NCI-H2227 (cell line): ENCODE data around the gene HPSE2.
"Not testable (repeated sequence)": the region's sequence is repeated elsewhere in the genome, so short reads cannot be mapped to it uniquely, and the experiment has no call there.

Experiments used
- DNase-seq: peaks from one replicate; lab custom pipeline; 2025; ENCODE audit not compliant: unreplicated experiment; lab: John Stamatoyannopoulos, UW

The HPSE2 gene

DNA sequence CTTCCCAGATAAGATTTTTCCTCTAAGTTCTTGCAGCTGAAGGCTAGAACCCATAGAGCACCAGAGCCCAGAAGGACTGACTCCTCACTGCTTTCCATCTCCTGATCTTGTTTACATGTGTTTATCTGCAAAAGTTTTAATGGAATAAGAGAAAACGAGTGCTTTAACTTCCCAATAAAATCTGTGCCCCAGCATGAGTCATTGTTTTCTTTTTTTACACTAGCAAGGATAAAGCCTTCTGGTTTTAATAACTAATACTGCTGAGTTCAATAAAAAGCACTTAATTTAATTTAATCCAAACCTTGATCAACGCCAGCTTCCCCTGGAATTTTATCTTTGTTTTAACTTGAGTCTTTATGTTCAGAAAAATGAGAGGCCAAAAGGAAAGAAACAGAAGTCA lies 227.6 kb downstream of the HPSE2 start:
- DNase-seq, result no peak

GRCh38 chr10:99007457-99007856 lies 228.2 kb downstream of the HPSE2 start:
- DNase-seq, result no peak

GRCh38 chr10:99005254-99005653 lies 230.4 kb downstream of the HPSE2 start:
- no peak for DNase-seq

DNA sequence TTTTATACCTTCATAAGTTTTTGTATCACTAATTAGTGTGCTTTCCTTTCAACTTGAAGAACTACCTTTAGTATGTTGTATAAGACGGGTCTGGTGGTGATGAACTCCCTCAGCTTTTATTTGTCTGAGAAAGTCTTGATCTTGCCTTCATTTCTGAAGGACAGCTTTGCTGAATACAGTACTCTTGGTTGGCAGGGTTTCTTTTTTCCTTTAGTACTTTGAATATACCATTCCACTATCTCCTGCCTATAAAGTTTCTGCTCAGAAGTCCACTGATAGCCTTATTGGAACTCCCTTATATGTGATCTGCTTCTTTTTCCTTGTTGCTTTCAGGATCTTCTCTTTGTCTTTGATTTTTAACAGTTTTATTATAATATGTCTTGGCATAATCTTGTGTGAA lies 230.9 kb downstream of the HPSE2 start:
- DNase-seq, result no peak

- DNase-seq, result no peak
Observed at GRCh38 chr10:99002392-99002791, 233.3 kb downstream of the HPSE2 start.

DNA sequence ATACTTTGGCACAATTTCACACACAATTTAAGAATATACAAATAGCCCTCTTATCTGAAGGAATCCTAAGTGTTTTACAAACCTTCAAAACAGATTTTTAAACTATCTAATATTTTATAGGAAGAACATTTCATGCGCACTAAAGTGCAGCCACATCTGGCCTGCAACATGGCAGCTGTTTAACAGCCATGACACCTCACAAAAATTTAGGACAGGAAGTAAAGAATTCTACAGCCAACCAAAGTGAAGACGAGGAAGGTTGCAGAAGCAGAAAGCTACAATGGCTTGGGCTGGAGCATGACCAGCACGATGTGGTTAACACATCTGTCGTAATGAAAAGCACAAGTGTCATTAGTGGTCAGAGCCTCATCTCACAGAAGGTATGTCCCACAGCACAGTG lies 238.1 kb downstream of the HPSE2 start:
- no peak for DNase-seq

GRCh38 chr10:98994030-98994429 lies 241.6 kb downstream of the HPSE2 start:
- no peak for DNase-seq

- not testable (repeated sequence) for DNase-seq
Observed at GRCh38 chr10:98983751-98984150, 251.9 kb downstream of the HPSE2 start.

- no peak for DNase-seq
Observed at GRCh38 chr10:98980353-98980752, 255.3 kb downstream of the HPSE2 start.

GRCh38 chr10:98971464-98971863 lies 264.2 kb downstream of the HPSE2 start:
- DNase-seq, result no peak

DNA sequence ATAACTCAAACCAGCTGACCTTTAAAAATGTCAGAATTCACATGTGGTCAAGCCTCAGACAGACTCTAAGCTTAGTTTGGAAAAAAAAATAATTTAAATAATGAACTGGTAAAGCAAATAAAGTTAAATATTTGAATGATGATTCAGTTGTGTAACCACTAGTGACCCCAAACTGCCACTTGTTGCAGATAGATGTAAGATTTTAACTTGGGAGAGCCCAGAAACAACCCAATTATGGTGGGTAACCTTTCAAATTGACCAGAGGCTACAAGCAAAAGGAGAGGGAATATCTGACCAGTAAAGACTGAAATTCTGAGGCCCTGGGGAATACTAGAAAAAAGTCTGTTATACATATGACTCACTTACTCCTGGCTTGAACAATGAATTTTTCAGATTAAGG lies 268.1 kb downstream of the HPSE2 start:
- no peak for DNase-seq

DNA sequence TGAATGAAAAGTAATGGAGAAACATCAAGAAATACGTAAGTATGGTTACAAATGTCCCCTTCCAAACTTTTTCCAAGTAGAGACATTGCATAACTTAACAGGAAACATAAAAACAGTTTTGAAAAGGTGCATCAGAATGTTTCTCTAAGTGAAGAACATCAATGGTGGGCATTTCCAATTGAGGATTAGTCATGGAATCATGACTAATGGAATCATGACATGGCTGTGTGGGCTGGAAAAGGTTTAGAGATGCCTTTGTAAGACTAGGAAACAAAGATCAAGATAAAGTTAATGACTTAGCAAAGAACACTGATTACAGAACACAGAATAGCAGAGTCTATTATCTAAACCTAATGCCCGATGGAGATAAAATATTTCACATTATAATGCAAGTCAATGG lies 272.0 kb downstream of the HPSE2 start:
- no peak for DNase-seq

DNA sequence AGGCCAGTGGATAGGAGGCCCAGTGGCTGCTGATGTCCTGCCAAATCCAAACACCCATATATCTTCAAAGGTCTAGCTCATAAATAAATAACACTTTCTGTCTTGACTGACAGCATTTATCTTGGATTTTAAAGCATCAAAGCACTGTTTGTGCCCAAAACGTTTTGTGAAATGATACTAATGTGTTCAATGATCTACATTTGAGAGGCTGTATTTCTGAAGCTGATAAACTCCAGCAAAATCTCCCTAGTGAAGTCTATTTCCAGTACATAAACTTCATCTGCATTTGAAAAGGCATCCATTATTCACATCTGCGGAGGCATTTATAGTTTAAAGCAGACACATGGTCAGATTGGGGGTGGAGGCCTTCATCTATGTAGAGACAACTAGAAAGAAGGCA lies 276.3 kb downstream of the HPSE2 start:
- no peak for DNase-seq

GRCh38 chr10:98957801-98958200 lies 277.9 kb downstream of the HPSE2 start:
- DNase-seq, result no peak

DNA sequence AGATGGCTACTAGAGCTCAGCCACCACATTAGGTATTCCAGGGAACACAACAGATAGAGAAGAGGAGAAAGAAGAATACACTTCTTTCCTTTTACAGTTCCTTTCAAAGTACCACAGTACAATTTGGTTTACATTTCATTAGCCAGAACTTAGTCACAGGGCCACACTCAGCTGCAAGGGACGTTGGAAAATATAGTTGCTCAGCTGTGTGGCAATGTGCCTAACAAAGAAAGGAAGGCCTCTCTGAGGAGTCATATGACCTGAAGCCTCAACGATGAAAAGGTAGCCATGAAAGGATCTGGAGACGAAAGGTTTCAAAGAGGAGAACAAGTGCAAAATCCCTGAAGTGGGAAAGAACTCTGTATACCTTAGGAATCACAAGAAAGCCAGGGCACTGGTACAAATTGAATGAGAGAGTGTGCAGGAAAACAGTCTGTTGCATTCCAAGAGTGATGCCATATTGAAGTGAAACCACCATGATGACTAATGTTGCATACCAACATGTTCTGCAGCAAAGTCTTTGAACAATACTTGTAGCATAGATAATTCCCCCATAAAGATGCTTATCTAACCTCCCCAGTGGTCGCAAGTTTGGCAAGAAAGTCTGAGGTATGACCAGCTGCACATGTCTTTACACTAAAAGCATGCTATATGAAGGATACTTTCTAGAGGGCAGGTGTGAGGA lies 278.9 kb downstream of the HPSE2 start:
- DNase-seq, result no peak

GRCh38 chr10:98953251-98953650 lies 282.4 kb downstream of the HPSE2 start:
- no peak for DNase-seq

DNA sequence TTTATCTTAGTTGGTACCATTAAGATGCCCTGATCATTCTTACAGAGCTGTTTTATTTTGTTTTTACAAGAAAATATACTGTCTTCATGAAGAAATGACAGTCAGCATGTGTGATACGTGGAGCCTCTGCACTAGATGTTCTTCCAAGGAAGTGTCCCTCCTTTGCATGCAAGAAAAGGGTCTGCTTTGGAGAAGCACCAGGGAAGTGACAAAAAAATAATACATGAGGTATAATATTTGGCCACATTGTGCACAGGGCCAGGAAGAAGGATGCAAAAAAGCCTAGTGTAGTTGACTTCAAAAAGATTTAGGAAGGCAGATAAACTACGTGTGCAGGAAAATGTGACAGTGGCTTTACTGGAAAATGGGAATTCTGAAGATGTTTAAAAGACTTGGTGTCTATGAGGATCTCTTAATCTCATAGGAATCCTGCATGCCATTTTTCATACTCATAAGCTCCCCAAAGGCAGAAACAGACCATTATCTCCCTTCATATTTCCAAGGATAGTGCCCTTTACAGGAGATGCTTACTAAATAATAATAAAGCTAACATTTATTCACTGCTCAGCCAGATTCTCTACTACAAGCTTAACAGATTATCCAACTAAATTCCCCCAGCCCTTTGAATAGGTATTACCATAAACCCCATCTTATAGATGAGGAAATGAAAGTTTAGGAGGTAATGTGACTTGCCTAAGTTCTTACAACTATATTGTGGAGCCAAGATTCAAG lies 284.2 kb downstream of the HPSE2 start:
- no peak for DNase-seq

DNA sequence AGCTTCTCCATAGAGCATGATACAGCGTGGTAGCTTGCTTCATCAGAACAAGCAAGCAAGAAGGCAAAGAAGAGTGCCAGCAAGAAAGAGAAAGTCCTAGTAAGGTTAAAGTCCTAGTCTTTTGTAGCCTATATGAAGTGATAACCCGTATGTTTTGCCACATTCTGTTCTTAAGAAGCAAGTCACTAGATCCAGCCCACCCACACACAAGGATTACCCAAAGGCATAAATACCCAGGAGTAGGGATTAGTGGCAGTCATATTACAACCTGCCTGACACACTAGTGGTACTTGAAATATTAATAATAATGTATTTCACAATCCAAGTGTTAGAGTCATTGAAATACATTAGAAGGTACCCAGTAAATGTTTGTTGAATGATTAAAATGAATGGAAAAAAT lies 285.5 kb downstream of the HPSE2 start:
- no peak for DNase-seq

GRCh38 chr10:98949306-98949705 lies 286.3 kb downstream of the HPSE2 start:
- no peak for DNase-seq

DNA sequence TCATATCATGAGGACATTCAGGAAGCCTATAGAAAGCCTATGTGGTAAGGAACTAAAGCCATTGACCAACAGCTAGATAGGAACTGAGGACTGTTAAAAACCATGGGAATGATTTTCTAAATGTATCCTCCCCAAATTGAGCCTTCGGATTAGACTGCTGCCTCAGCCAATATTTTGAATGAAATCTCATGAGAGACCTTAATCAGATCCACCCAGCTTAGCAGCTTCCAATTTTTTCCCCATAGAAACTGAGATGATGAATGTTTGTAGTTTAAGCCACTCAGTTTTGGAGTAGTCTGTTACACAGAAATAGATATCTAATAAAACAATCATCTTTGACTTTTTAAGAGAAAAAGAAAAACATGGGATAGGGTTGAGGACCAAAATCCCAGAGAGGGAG lies 292.0 kb downstream of the HPSE2 start:
- no peak for DNase-seq

DNA sequence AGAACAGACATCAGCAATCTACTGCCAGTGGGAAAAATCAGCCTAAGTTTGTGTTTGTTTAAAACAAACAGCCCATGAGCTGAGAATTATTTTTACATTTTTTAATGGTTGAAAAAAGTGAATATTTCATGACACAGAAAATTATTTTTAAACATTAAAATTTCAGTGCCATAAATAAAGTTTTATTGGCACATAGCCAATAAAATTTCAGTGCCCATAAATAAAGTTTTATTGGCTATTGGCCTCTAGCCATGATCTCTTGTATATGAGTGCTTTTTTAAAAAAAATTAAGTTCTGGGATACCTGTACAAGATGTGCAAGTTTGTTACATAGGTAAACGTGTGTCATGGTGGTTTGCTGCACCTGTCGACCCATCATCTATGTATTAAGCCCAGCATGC lies 305.9 kb downstream of the HPSE2 start:
- DNase-seq, result no peak

GRCh38 chr10:98925651-98926050 lies 310.0 kb downstream of the HPSE2 start:
- DNase-seq, result no peak

- no peak for DNase-seq
Observed at GRCh38 chr10:98924526-98924925, 311.1 kb downstream of the HPSE2 start.
